GM18951 (cell line): Measurements from ENCODE around the gene RASAL3.
"Not testable (repeated sequence)": the region's sequence is repeated elsewhere in the genome, so short reads cannot be mapped to it uniquely, and the experiment has no call there.

ENCODE experiments used
- POLR2A ChIP-seq: IDR thresholded peaks from 4 replicates; pipeline ENCODE4 v1.6.1; 2011; ENCODE audit warnings: mild to moderate bottlenecking; ENCODE audit not compliant: insufficient read length, insufficient read depth; ENCODE audit errors: extremely low read depth
- in situ Hi-C: fragments of 300-500 bp; cut with MboI; formaldehyde crosslinking; loops from one replicate; pipeline ENCODE4 v1.12.0; 2022; ENCODE audit warnings: low sequenced_read_pairs, mixed read lengths, inconsistent platforms; ENCODE audit not compliant: unreplicated experiment

RASAL3 gene

DNA sequence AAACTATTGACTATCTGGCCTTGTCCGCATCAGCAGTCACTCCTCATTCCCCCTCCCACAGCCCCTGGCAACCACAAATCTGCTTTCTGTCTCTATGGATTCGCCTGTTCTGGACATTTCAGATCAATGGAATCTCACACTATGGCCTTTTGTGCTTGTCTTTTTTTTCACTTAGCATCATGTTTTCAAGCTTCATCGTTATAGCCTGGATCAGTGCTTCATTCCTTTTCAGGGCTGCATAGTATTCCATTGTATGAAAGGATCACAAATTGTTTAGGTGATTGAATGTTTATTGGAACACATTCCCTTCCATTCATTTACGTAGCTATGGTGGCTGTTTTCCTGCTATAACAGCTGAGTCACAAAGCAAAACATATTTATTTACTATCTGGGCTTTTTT, 22.7 kb upstream of the RASAL3 start:
- in situ Hi-C loops = no loop called here
- TF ChIP-seq POLR2A = no peak

DNA sequence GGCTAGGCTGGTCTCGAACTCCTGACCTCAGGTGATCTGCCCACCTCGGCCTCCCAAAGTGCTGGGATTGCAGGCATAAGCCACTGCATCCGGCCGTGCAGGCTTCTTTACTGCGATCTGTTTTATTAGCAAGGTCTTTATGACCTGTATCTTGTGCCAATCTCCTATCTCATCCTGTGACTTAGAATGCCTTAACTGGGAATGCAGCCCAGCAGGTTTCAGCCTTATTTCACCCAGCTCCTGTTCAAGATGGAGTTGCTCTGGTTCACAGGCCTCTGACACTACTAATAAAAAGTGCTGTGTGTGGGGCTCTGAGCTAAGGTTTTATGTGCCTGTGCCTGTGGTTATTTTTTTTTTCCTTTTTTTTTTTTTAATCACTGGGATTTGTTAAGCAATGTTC, 21.4 kb upstream of the RASAL3 start:
- in situ Hi-C loops = not testable (repeated sequence)

DNA sequence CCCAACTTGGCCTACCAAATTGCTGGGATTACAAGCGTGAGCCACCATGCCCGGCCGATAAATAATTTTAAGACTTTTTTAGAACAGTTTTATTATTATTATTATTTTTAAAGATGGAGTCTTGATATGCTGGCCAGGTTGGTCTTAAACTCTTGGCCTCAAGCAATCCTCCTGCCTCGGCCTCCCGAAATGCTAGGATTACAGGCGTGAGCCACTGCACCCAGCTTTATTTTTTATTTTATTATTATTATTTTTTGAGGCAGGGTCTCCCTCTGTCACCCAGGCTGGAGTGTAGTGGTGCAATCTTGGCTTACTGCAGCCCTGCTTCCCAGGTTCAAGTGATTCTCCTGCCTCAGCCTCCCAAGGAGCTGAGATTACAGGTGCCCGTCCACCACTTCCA, 16.7 kb upstream of the RASAL3 start:
- in situ Hi-C loops = not testable (repeated sequence)

DNA sequence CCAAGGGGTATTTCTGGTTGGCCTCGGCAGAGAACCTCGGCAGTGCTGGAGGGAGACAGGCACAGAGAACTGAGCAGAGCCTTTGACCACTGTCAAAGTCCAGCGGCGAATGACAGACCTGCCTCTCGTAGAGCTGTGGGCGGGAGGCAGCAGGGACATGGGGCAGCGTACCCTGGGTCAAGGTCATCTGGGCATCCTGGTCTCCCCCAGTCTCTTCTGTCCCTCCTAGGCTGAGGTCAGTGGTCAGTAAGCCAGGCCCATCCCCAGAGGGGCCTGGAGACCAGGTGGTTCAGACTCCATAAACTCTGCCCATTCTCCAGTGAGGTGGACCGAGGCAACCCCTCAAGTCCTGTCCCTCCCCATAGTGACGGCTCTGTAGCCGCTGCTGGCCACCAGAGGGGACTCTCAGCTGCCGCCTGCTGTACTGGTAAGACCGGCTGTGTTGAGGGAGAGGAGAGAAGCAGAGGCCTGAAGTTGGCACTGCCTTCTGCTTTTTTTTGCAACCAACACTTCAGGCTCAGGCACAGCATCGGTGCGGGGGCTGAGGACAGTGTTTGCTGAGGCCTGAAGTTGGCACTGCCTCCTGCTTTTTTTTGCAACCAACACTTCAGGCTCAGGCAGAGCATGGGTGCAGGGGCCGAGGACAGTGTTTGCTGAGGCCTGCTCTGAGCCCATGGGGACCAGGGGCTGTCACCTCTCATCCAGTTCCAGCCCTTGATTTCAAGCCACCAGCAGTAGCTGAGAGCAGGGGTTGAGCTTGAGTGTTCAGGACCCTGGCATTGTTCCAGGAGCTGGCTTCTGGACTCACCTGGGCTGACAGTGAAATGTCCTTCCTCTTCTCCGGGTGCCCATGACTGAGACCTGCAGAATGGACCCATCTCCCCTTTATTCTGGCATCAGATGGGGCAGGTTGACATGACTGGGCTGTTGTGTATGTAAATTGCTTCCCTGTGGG, 15.3 kb upstream of the RASAL3 start, which contains the start of gene PGLYRP2:
PGLYRP2 (minus strand) TSS at position 111 of the 955 bp plus-strand sequence. CDS start 130 bp downstream, outside the sequence.
- in situ Hi-C loops = no loop called here
- TF ChIP-seq POLR2A = no peak

DNA sequence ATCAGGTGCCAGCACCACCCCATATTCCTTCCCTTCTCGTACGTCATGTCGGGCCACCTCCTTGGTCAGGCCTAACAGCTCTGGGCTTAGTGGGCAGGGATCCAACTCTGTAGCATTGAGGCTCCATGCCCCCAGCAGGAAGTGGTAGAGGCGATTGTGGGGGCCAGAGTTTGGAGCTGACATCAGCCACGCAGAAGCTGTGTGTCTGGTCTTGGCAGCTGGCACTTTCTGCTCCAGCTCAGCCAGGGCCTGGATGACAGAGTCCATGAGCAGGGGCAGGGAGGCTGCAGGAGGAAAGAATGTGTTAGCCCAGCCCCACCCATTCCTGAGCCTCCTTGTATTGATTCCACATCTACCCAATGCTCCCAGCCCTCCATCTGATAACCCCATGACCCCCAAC, 12.0 kb upstream of the RASAL3 start:
- in situ Hi-C loops = no loop called here
- TF ChIP-seq POLR2A = no peak

DNA sequence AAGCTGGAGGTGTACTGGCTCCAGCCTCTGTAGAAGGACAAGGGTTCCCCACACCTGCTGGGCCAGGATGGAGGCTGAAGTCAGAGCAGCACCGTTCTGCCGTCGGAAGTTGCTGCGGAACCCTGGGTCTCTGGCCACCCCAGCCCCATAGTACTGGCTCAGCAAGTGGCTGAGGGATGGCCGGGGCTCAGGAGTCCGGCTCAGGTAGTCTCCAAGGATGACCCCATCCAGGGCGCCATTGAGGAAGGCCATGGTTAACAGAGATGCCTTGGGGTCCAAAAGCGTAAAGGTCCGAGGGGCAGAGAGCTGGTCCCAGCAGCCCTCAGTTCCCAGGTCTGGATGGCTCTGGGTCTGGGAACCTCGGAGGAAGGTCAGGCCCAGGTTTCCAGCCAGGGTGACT, 11.3 kb upstream of the RASAL3 start:
- TF ChIP-seq POLR2A = no peak

DNA sequence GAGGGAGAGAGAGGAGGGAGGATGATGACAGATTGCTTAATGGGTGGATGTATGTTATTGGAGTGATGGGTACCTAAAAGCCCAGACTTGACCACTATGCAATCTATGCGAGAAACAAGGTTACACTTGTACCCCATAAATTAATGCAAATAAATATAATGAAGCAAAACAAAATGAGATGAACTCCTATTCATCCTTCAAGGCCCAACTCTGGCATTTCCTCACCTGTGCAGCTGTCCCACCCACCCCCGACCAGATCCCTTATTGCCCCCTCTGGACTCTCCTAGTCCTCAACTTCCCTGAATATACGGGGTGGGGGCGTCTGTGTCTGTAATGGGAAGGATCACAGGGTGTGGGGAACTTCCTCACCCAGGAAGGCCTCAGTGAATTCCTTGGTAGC, 10.8 kb upstream of the RASAL3 start:
- in situ Hi-C loops = no loop called here
- no peak for TF ChIP-seq POLR2A

More for the DNA sequence above, 11.3 kb upstream of the RASAL3 start:
- in situ Hi-C loops = no loop called here

DNA sequence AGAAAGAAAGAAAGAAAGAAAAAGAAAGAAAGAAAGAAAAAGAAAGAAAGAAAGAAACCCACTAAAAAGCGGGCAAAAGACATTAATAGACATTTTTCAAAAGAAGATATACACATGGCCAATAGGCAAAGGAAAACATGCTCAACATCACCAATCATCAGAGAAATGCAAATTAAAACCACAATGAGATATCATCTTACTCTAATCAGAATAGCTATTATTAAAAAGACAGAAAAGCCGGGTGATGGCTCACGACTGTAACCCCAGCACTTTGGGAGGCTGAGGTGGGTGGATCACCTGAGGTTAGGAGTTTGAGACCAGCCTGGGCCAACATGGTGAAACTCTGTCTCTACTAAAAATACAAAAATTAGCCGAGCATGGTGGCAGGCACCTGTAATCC, 9.5 kb upstream of the RASAL3 start:
- in situ Hi-C loops = not testable (repeated sequence)

DNA sequence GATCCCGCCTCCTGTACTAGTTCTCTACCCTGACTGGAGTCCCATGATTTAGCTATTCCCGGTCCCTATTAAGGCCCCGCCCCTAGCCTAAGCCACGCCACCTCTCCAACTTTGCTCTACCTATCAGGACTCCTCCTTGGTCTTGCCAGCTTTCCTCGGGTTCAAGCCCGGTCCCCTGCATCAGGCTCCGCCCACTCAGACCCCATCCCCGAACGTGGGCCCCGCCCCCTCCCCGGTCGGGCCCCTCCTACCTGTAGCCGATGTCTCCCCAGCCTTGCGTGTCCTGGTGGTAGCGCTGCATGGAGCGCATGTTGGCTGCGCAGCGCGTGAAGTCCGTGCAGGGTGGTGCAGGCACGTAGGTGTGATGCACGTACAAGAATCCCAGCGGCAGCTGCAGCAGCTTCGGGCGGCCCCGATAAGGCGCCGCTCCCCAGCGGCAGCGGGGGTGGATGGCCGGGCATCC, 7.3 kb upstream of the RASAL3 start:
- in situ Hi-C loops = no loop called here
- no peak for TF ChIP-seq POLR2A

DNA sequence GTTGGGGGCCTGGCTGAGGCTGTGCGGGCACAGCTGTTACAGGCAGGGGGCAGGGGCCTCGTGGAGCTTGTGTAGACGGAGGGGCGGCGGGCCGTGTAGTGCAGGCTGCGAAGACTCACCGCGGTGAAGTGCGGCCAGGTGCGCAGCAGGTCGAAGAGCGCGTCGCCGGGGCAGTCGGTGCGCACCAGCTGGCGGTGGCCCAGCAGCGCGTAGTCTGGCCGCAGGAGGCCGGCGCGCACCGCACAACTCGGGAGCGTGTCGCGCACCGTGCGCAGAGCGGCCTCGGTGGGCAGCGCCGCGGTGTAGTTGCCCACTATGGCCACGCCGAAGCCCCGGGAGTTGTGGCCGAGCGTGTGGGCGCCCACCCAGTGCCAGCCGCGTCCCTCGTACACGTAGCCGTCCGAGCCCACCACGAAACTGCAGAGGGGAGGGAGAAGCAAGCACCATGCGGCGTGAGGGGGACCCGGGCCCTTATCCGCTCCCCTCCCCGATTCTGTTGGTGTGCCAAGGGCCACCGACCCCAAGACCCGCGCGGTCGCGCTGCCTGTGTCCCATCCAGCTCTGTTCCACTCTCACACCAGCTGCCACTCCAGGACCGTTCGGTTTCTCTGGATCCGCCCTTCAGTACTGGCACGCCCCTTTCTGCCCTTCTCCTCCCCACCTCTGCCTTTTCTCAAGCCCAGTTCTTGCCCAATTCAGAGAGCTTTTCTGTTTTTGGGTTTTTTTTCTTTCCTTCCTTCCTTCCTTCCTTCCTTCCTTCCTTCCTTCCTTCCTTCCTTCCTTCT, 5.4 kb upstream of the RASAL3 start:
- in situ Hi-C loops = no loop called here
- no peak for TF ChIP-seq POLR2A

DNA sequence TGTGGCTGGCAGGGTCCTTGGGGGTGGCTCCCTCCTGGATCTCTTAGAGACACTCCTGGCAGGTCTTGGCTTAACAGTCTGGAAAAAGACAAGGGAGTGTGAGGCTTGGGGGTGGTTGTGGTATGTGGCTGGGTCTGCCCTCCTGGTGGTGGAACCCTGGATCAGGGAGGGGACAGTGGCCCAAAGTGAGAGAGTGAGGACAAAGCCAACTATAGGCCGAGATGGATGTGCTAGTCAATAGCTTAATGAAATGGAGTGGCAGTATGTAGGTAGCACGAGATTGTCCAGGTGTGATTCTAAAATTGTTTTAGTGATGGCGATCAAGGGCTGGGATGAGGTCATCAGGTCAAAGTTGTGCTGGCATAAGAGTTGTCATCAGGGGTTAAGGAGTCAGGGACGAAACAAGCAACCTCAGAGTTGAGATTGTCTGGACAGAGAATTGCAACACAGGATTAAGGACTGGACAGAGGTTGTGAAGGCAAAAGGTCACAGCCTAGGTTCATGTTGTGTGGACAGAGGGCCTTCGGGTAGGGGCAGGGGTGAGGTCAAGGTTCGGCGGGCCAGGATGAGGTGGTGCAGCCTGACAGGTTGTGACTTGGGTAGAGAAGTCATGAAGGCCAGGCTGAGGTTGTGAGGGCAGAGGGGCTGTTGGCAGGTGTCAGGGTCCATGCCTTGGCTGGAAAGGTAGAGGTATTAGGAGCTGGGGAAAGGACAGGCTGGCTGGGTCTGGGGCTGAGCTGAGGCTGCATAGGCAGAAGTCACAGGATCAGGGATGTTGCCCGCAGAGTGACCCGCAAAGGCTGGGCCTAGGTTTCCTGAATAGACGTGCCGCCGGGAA, 4.5 kb upstream of the RASAL3 start:
- in situ Hi-C loops = no loop called here

DNA sequence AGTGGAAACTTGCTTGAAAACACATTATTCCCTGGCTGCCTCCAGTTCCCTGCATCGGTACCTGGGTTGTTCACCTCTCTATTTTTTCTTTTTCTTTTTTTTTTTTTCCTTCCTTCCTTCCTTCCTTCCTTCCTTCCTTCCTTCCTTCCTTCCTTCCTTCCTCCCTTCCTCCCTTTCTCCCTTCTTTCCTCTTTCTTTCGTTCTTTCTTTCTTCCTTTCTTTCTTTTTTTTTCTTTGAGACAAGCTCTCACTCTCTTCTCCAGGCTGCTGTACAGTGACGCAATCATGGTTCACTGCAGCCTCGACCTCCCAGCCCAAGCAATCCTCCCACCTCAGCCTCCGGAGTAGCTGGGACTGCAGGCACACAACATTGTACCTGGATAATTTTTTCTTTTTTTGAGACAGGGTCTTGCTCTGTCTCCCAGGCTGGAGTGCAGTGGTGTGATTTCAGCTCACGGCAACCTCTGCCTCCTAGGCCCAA, 3.4 kb upstream of the RASAL3 start:
- no peak for TF ChIP-seq POLR2A
- in situ Hi-C loops = no loop called here

More for the DNA sequence above, 4.5 kb upstream of the RASAL3 start:
- no peak for TF ChIP-seq POLR2A
